NCI-H524 (cell line): ENCODE data around the gene MUL1.
"Not testable (repeated sequence)": the region's sequence is repeated elsewhere in the genome, so short reads cannot be mapped to it uniquely, and the experiment has no call there.

Experiments used
- DNase-seq, 2 experiments: peaks; one replicate each; lab custom pipeline; 2025; lab: John Stamatoyannopoulos, UW

MUL1 gene

GRCh38 chr1:20507564-20508410 is at the start of gene MUL1:
TSS of gene MUL1 (minus strand) at chr1:20508151. CDS start at chr1:20508024, 127 bp downstream.
- DNase-seq = peak; percentile 30 to 77

GRCh38 chr1:20555758-20556120 is 47.8 kb upstream of the MUL1 start:
- DNase-seq = no peak

- DNase-seq = no peak
These were observed 47.2 kb upstream of the MUL1 start for GRCh38 chr1:20555025-20555757.

- no peak for DNase-seq
These were observed 44.9 kb upstream of the MUL1 start for GRCh38 chr1:20552728-20553445.

- peak; percentile 31 to 75 for DNase-seq
These were observed 44.2 kb upstream of the MUL1 start, which contains the start of gene FAM43B for GRCh38 chr1:20551945-20552727. TSS of gene FAM43B (plus strand) at chr1:20552573. CDS start at chr1:20552974, 401 bp downstream.

- DNase-seq = no peak
These were observed 43.2 kb upstream of the MUL1 start for GRCh38 chr1:20551161-20551560.

- no peak for DNase-seq
These were observed 38.7 kb upstream of the MUL1 start for GRCh38 chr1:20546637-20547036.

GRCh38 chr1:20540281-20540680 is 32.3 kb upstream of the MUL1 start:
- no peak for DNase-seq

- DNase-seq = no peak
These were observed 31.0 kb upstream of the MUL1 start for GRCh38 chr1:20538760-20539551.

- DNase-seq = no peak
These were observed 30.3 kb upstream of the MUL1 start for GRCh38 chr1:20538227-20538626.

GRCh38 chr1:20534659-20535417 is 26.9 kb upstream of the MUL1 start:
- DNase-seq = no peak

GRCh38 chr1:20533635-20534034 is 25.7 kb upstream of the MUL1 start:
- no peak for DNase-seq

GRCh38 chr1:20530901-20531300 is 22.9 kb upstream of the MUL1 start:
- no peak for DNase-seq

GRCh38 chr1:20530306-20530705 is 22.4 kb upstream of the MUL1 start:
- DNase-seq = no peak

GRCh38 chr1:20528221-20528620 is 20.3 kb upstream of the MUL1 start:
- DNase-seq = no peak

- no peak for DNase-seq
These were observed 18.3 kb upstream of the MUL1 start for GRCh38 chr1:20526267-20526666.

GRCh38 chr1:20521960-20522861 is 14.3 kb upstream of the MUL1 start:
- DNase-seq = peak; percentile 80 to 81

GRCh38 chr1:20519609-20520262 is 11.8 kb upstream of the MUL1 start:
- DNase-seq = not testable (repeated sequence)
